ENCODE results near the gene EYA2.

- TF ChIP-seq POLR2AphosphoS5 (IDR thresholded peaks at IDR 0.05) (no peak), POLR2A (IDR thresholded peaks at IDR 0.05) (no peak)
- TF ChIP-seq, protein P1, sequence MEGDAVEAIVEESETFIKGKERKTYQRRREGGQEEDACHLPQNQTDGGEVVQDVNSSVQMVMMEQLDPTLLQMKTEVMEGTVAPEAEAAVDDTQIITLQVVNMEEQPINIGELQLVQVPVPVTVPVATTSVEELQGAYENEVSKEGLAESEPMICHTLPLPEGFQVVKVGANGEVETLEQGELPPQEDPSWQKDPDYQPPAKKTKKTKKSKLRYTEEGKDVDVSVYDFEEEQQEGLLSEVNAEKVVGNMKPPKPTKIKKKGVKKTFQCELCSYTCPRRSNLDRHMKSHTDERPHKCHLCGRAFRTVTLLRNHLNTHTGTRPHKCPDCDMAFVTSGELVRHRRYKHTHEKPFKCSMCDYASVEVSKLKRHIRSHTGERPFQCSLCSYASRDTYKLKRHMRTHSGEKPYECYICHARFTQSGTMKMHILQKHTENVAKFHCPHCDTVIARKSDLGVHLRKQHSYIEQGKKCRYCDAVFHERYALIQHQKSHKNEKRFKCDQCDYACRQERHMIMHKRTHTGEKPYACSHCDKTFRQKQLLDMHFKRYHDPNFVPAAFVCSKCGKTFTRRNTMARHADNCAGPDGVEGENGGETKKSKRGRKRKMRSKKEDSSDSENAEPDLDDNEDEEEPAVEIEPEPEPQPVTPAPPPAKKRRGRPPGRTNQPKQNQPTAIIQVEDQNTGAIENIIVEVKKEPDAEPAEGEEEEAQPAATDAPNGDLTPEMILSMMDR (IDR thresholded peaks at IDR 0.05), result no peak
These were observed 214.4 kb downstream of the EYA2 start for GRCh38 chr20:47108994-47109393.

Measured in breast epithelium (tissue), 3 donors.